Limb (tissue), 2 donors: ENCODE results near the gene ARHGAP26.
A peak's percentile ranks its signal among the peaks of the same experiment; 100 is the strongest.

Experiments
- DNase-seq, 2 donors: peaks; one replicate each; pipeline ENCODE4 v3.0.0-alpha.2; 2016; ENCODE audit errors: extremely low spot score in 2 of 2

Gene ARHGAP26

DNA sequence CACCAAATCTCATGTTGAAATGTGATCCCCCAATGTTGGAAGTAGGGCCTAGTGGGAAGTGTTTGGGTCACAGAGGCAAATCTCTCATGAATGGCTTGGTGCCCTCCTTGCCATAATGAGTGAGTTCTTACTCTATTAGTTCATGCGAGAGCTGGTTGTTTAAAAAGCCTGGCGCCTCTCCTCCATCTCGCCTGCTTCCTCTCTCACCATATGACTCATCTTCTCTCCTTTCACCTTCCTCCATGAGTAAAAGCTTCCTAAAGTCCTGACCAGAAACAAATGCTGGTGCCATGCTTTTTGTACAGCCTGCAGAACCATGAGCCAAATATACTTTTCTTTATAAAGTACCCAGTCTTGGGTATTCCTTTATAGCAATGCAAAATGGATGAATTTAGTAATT lies 20.9 kb upstream of the ARHGAP26 start:
- no peak for DNase-seq

DNA sequence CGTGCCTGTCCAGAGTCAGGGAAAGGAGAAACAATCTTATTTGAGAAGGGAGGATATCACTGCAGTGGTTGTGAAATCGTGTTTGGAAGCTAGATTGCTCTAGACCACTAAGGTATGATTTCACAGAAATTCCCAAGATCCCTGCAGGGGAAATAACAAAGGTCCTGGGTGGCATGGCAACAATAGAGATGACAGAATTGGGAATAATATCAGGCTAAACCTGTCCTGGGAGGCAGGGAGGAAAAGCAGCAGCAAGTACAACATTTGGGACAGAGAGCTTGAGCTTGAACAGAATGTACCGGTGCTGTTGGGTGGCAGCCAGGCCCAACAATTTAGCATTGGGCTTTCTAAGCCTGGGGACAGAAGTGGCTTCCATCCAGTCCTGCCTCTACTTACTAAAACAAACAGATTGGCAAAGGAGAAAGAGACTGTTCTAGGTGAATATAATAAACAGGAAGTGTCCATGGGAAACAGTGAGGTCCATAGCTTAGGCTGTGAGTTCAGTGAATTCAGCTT lies 17.0 kb upstream of the ARHGAP26 start:
- DNase-seq, result no peak

- DNase-seq, result no peak
Measured at GRCh38 chr5:142754031-142754430, 16.1 kb upstream of the ARHGAP26 start.

DNA sequence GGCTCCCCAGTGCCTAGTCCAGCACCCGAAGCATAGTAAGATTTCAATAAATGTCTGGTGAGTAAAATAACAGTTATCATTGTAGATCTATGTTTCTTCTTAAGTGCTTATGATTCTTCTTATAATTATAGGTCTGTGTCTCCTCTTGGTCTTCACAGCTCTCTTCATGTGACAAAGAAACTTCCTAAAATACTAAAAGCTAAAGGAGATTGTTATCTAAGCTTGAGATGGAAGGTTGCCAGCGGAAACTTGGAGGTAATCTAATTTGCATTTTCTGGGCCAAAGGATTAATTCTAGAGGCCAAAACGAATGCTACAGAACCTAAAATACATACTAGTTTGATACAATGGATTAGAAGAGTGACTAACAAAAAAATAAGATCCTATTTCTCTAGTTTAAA lies 13.6 kb upstream of the ARHGAP26 start:
- DNase-seq, result no peak

- DNase-seq, result no peak
Measured at GRCh38 chr5:142757564-142757963, 12.6 kb upstream of the ARHGAP26 start.

DNA sequence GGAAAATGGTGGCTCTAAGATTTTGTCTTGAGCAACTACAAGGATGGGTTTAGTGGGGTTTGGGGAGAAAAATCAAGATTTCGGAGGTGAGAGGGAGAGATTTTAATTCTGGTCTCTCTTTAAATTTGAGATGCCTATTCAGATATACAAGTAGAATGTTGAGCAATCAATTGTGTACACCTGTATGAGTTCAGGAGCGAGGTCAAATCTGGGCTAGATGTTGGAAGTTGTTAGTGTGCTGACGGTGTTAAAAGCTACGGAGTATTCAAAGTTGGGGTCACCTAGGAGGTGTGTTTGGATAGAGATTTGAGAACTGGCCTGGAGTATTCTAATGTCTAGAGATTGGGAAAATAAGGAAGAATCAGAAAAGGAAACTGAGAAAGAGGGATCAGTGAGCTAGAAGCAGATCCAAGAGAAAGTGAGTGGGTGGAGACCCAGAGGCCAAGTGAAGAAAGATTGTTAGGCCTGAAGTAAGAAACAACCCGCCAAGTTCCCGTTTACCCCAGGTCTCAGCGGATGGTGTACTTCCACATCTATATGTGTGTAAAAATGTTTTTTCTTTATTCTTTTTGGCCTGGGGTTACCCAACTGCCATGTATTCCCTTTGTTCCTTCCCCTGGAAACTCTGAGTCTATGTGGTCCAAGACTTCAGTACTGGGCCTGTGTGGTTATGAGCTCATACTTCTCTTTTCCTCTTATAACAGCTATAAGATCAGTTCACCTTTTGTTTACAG lies 11.9 kb upstream of the ARHGAP26 start:
- no peak for DNase-seq

- DNase-seq, result no peak
Measured at GRCh38 chr5:142758796-142759145, 11.4 kb upstream of the ARHGAP26 start.

GRCh38 chr5:142763701-142764100 lies 6.5 kb upstream of the ARHGAP26 start:
- no peak for DNase-seq

GRCh38 chr5:142767178-142767577 lies 3.0 kb upstream of the ARHGAP26 start:
- DNase-seq, result no peak

DNA sequence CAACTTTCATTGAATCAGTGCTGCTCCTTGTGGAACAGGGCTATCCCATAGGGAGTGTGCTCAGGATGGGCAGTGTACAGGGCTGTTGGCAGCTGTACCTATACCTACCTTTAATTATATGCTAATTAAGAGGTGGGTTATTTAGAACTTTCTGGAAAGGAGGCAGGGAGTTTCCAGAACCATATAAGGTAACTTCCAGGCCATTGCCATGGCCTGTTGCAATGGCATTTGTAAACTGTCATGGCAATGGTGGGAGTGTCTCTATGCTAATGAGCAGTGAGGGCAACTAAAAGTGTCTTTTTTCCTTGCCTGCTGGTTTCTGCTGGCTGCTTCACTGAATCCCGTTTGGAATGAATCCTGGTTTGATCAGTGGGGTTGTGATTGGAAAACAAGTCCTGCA lies 2.3 kb upstream of the ARHGAP26 start:
- DNase-seq, result no peak

DNA sequence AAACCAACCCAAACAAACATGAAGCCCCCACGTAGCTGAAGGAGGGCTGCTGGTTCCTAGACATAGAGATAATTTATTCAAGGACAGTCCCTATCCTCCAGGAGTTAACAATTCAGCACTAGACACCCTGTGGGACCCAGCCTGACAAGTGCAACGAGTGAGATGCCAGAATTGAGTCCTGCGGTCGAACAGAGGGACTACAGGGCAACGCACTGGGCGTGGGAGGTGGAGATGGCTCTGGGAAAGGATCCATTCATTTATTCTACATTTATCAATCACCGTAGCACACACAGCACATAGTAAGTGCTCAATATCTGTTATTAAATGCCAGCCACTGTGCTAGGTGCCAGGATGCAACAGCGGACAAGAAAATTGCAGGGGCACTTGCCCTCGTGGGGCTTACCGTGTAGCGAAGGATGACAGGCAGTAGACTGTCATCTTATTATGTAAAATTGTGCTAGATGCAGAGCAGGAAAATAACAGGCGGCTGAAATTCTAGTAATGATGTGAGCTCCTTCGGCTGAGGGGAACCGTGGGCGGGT lies 855 bp upstream of the ARHGAP26 start:
- no peak for DNase-seq

DNA sequence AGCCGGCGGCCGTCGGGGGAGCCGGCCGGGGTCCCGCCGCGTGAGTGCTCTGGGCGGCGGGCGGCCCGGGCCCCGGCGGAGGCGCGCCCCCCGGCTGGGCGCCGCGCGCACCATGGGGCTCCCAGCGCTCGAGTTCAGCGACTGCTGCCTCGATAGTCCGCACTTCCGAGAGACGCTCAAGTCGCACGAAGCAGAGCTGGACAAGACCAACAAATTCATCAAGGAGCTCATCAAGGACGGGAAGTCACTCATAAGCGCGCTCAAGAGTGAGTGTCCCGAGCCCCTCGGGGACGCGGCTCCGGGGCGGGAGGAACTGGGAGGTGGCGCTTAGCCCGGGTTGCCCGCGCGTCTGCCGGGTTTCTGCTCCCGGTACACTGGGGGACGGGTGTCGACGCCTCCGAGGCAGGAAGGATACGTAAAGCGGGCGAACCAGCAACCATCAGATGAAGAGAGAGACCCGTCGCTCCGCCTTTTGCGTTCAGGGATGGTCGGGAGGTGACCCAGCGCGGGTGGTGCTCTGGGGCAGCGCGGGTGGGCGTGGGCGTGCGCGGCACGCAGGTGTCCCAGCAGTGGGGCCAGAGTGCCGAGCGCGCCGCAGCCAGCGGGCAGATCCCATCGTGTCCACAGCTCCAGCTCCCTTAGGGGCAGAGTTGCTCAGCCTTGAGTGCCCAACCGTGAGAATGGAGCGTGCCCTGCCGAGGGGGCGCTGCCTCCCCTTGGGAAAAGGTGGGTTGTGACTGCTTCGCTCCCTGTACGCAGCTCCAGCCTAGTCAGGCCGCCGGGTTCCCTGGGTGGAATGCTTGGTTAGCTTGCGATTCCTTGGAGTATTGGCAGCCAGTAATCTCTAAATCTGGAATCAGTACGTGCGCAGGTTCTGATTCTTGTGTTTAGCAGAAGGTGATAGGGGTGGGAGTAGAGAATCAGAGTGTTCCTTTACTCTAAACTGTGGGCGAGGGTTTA lies 753 bp downstream of the ARHGAP26 start:
- peak in 1 of 2 donors; percentile 76 for DNase-seq

DNA sequence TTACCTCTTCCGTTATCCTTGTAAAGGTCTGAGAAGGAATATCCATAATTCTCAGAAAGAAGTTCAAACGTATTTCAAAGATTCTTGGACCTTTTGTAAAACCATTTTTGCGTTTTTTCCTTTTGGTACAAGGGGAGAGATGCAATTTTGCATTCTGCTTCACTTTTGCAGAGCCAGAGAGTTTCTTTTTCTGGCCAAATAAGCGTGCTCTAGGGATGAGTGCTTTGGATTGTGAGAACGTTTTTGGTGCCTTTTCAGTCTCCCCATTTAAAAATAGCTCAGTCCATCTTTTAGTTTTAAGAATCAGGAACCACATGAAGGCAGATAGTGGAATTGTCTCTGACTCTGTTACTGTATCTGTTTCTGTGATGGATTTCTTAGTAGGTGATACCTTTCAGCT lies 1.5 kb downstream of the ARHGAP26 start:
- no peak for DNase-seq

DNA sequence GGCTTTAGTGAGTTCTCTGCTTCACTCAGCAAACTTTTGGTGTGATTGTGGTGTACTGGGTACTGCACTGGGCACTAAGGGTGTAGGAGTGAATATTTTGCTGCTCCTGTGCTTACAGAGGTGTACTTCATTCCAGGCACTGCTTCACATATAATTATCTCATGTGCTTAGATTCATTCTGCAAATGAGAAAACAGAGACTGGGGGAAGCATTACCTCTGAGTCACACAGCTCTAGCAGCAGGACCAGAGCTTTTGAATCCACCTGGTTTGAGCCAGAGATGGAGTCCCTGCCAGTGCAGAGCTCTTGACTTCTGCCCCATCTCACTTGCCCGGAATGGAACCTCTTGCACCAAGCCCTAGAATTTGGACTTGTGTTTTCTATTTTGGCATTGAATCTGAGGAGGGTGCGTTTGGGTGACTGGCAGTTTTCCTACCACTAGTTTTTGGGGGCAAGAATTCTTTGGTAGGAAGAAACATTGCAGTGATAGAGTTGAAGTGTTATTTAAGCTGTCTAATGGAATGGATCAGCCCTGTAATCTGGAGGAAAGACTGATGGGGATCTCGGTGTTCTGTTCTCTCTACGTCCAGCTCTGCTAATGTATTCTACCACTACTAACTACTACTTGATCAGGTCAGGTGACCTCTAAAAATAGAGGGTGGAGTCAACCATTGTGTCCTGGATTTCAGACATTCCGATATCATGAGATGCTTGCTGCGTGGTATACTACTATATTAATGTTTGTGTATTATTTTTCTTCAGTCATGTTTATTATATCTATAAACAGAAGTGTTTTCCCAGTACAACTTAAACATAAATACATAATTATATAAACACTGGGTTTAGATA lies 2.5 kb downstream of the ARHGAP26 start:
- no peak for DNase-seq

- DNase-seq, result no peak
Measured at GRCh38 chr5:142777099-142777498, 6.9 kb downstream of the ARHGAP26 start.

GRCh38 chr5:142777850-142778249 lies 7.7 kb downstream of the ARHGAP26 start:
- DNase-seq, result no peak

DNA sequence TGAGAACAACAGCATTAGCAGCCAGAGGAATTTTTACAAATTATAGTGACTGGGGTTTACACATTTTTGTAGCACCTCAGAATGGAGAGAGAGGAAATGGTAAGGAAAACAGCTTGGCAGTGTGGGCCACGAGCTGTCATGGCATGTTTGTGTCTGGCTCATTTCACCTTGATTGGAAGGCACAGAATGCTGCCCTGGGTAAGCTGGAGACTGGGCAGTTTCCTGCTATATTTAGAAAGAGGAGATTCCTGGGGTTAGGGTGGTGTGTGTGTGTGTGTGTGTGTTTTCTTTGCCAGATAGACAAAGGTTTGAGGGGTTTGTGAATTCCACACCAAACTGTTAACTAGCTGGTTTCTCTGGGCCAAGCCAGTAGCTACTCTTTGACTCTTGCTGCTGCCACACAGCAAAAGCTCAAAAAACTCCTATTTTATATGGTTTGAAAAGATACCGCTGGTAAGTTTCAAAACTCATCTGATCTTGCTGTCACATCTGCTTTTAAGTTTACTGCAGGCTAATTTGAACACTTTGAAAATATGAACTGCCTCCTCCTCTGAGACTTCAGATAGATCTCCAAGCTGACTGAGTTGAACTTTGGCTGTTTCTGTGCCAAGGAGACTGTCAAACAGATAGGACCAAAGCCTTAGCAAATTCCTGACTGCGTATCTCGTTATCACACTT lies 9.1 kb downstream of the ARHGAP26 start:
- DNase-seq, result no peak

DNA sequence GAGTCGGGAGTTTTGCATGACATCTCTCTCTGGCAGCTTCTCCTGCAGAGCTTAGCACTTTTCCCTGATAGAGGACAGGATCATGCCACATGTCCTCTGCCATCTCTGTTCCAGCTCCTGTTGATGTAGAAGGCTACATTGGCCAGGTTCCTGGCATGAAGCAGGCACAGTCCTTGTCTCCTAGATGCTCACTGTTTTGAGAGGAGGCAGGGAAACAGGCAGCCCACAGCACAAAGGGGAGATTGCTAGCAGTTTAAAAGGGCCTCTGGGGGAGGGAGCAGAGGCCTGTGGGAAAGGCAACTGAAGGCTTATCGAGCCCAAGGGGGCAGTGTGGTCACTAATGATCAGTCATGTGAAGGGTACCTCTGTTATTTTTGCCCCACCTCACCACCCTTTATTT lies 10.7 kb downstream of the ARHGAP26 start:
- DNase-seq, result no peak

GRCh38 chr5:142782976-142783530 lies 12.9 kb downstream of the ARHGAP26 start:
- DNase-seq, result peak in 1 of 2 donors; percentile 50

DNA sequence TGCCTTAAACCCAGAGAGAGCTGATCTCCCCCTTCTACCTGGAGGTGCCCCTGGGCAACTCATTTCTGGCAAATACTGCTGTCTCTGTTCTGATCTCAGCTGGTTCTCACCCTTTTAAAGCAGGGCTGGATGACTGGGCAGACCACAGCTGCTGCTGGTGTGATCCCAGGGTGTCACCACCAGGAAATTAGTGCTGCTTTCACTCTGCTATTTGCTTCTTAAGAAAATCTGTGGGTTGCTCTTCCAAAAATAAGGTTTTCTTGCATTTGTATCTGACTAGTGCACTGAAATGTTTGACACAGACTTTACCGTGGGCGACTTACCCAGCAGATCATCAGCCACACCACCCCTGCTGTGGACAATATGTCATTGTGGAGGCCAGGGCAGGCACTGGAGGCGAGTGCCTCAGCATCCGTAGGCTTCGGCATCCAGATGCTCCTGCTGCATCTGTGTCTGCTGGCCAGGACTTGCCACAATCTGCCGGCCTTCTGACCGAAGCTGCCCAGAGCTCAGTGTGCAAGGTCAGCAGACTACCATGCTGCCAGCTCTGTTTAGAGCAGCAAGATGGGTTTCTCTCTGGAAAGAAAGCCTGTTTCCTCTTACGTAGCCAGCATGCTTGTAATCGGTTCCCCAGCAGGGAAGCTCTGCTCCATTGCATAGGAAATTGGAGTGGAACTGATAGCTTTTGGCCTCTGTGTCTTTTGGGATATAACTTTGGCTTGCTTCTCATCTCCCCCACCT lies 13.6 kb downstream of the ARHGAP26 start:
- peak in 1 of 2 donors; percentile 37 for DNase-seq
